ENCODE measurements around the gene PFDN1. TPM values are rescaled to one million over a fixed set of nuclear protein-coding genes. Genes with fewer than 3 reads are reported as not detected.

PFDN1 gene
- total and polyA plus RNA-seq, 12 donors, result 49.1 to 194 (median 86.8) TPM

DNA sequence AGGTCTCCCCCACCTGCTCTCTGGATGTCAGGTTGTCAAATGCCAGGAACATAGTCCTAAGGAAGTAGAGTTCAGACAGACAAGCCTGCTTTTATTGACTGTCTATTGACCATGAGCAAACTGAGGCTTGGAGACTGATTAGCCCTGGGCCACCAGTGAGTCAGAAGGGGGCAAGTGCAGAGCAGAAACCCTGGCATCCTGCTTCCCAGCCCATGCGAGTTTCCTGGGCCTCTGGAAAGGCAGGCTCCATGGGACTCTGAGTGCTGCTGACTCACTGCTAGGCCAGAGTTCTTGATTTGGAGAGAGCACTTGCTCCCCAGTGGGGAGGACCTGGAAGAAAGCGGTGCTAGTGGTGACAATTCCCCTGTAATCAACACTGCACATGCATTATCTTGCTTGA, 46.3 kb upstream of the PFDN1 start:
- Histone ChIP-seq H3K4me1 (replicated peaks in 1 of 2) (peaks cover 19 to 22% of the 10 kb centered on the region in 2 donors), H3K4me3 (no peak overlapping the region), H3K27me3 (no peaks in the 10 kb centered on the region), H3K9me3 (replicated peaks in 1 of 3) (no peaks in the 10 kb centered on the region), H3K27ac (no peak overlapping the region), H3K36me3 (replicated peaks in 1 of 2) (no peaks in the 10 kb centered on the region)
- WGBS, 4 donors, result 80 to 88% (median 84%) methylated on average over 1 to 2 of the region's 2 CpGs
- DNase-seq, result no peak
- intact Hi-C loops (cut with DNase I), result loop anchor here (2.0 to 10.0 kb wide), 3 partner anchors 104 to 274 kb away; no protein-coding TSS in a partner anchor
- TF ChIP-seq, protein P1, sequence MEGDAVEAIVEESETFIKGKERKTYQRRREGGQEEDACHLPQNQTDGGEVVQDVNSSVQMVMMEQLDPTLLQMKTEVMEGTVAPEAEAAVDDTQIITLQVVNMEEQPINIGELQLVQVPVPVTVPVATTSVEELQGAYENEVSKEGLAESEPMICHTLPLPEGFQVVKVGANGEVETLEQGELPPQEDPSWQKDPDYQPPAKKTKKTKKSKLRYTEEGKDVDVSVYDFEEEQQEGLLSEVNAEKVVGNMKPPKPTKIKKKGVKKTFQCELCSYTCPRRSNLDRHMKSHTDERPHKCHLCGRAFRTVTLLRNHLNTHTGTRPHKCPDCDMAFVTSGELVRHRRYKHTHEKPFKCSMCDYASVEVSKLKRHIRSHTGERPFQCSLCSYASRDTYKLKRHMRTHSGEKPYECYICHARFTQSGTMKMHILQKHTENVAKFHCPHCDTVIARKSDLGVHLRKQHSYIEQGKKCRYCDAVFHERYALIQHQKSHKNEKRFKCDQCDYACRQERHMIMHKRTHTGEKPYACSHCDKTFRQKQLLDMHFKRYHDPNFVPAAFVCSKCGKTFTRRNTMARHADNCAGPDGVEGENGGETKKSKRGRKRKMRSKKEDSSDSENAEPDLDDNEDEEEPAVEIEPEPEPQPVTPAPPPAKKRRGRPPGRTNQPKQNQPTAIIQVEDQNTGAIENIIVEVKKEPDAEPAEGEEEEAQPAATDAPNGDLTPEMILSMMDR (IDR thresholded peaks at IDR 0.05), result no peak
- no peak for TF ChIP-seq POLR2A (IDR thresholded peaks at IDR 0.05)

DNA sequence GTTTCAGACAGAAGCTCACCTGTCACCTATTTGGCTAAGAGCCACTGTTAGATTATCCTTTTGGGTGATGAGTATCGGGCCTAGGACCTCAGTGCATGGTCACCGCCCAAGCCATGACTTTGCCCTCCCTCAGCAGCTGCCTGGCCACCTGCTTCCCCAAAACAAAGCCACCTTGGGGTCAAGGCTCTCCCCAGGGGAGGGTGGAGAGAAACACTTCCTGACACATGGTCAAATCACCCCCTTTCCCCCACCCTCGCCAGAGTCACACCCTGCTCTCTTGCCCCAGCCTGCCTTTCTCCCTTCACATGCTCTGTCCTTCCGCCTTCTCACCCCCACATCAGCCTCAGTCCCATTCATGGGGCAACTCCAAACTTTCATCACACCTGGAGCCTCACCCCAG, 45.2 kb upstream of the PFDN1 start:
- Histone ChIP-seq H3K27ac (no peak overlapping the region), H3K9me3 (replicated peaks in 1 of 3) (no peaks in the 10 kb centered on the region), H3K36me3 (replicated peaks in 1 of 2) (no peaks in the 10 kb centered on the region), H3K27me3 (no peaks in the 10 kb centered on the region), H3K4me1 (replicated peaks in 1 of 2) (peaks cover 19 to 24% of the 10 kb centered on the region in 2 donors), H3K4me3 (no peak overlapping the region)
- intact Hi-C loops (cut with DNase I), result loop anchor here (2.0 to 10.0 kb wide), 3 partner anchors 103 to 273 kb away; no protein-coding TSS in a partner anchor
- TF ChIP-seq, protein P1 (IDR thresholded peaks at IDR 0.05), result no peak
- TF ChIP-seq POLR2A (IDR thresholded peaks at IDR 0.05), result no peak
- DNase-seq, result no peak
- WGBS, 4 donors, result 76 to 86% (median 81%) methylated on average over 4 of the region's 4 CpGs

DNA sequence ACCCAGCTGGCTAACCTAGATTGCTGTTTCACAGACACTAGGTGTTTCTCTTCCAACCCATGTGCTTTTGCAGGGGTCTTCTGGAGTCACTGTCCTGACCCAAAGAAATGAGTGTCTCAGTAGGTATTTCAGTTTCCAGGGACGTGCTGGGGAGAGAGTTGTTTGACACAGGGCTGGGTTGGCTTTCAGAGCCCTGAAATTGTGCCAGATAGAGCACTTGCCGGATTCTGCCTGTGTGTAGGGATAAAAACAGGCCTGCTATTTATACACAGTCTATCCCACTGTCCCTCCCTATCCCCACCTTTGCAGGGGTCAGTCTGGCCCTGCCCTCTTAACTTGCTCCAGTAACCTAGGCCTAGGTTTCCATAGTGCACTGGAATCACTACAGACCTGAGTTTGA, 44.5 kb upstream of the PFDN1 start:
- WGBS, 4 donors, result 25 to 60% (median 35%) methylated on average over 1 to 2 of the region's 2 CpGs
- Histone ChIP-seq H3K9me3 (replicated peaks in 1 of 3) (no peaks in the 10 kb centered on the region), H3K27ac (peak overlapping the region in 1 of 5 donors; percentile 89), H3K27me3 (no peaks in the 10 kb centered on the region), H3K36me3 (replicated peaks in 1 of 2) (no peaks in the 10 kb centered on the region), H3K4me3 (no peak overlapping the region), H3K4me1 (replicated peaks in 1 of 2) (peaks cover 19 to 24% of the 10 kb centered on the region in 2 donors)
- intact Hi-C loops (cut with DNase I), result loop anchor here in 1 of 2 donors (5.0 to 10.0 kb wide), 2 partner anchors 105 to 273 kb away; no protein-coding TSS in a partner anchor
- no peak for TF ChIP-seq POLR2A (IDR thresholded peaks at IDR 0.05)
- TF ChIP-seq, protein P1 (IDR thresholded peaks at IDR 0.05), result no peak
- no peak for DNase-seq

DNA sequence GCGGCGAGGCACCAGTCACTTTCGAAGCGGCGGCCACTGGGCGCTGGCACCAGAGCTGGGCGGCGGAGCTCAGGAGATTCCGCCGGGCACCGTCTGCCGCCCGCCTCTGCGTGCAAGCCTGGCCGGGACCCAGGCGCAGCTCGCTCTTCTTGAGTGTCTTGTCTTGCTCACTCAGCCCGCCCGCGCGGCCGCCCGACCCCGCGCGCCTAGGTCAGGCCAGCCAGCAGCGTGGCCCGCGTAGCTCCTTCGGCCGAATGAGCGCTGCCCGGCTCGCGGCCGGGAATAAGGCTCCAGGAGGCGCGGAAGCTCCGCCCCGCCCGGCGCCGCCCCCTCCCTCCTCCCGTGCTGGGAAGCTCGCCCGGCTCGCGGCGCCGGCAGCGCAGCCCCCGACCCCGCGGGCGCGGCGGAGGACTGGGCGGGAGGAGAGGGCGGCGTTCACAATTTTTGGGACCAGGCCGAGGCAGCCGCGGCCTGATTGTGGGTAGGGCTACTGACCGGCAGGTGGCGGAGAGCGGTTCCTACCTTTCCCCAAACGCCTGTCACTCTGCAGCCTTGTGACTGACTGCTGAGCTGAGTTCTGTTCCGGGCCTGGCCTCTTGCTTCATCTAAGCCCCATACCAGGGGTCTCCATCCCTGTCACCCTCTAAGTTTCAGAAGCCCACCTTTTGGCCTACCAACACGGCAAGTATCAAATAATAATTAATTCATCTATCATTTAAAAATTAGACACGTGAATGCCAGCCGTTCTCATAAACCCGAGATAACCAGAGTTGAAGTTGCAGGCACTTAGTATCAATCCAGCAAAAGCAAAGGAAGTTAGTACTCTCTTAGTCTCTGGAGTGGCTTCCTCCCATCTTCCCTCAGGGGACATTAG, 43.7 kb upstream of the PFDN1 start, which contains the start of gene HBEGF:
Gene HBEGF, minus strand, starts transcription at position 256 of the 874 bp plus-strand sequence. CDS start 275 bp downstream, outside the sequence.
- peak within 1 kb of the TSS; percentile 53 to 91 (median 85) for H3K27ac ChIP-seq
- H3K36me3 ChIP-seq (replicated peaks in 1 of 2), result no peaks in the 10 kb centered on the region
- peak within 1 kb of the TSS; percentile 40 to 81 (median 52) for H3K4me3 ChIP-seq
- WGBS, 4 donors, result 0 to 2% (median 1%) methylated on average over 8 to 72 of the region's 72 CpGs
- no peaks in the 10 kb centered on the region for H3K9me3 ChIP-seq (replicated peaks in 1 of 3)
- peak; percentile 76 to 89 (median 82) for DNase-seq
- H3K27me3 ChIP-seq, result no peaks in the 10 kb centered on the region
- peak; percentile 90 to 94 for TF ChIP-seq POLR2A (IDR thresholded peaks at IDR 0.05)
- TF ChIP-seq, protein P1 (IDR thresholded peaks at IDR 0.05), result peak in 5 of 6 experiments; percentile 29 to 57 (median 43)
- intact Hi-C loops (cut with DNase I), result loop anchor here in 1 of 2 donors (5.0 to 10.0 kb wide), 2 partner anchors 104 to 272 kb away; no protein-coding TSS in a partner anchor
- peaks cover 19 to 24% of the 10 kb centered on the region in 2 donors for H3K4me1 ChIP-seq (replicated peaks in 1 of 2)

Data from adrenal gland (tissue), 12 donors.